Breast epithelium (tissue), 4 donors: ENCODE measurements around the gene CPSF4L. TPM values are rescaled to one million over a fixed set of nuclear protein-coding genes. Genes with fewer than 3 reads are reported as not detected.
A peak's percentile ranks its signal among the peaks of the same experiment; 100 is the strongest.

Source experiments
- DNase-seq, 2 donors: peaks; one replicate each; pipeline ENCODE4 v3.0.0-alpha.2; 2019; ENCODE audit warnings: low spot score in 2 of 2
- H3K27ac ChIP-seq, 2 donors: fragments of 200-600 bp; sonication (generic) in 1 of 2; one replicate each; pipeline ENCODE4 v1.5.1; 2016 to 2019; ENCODE audit warnings: mild to moderate bottlenecking in 1 of 2
- H3K27me3 ChIP-seq, 2 donors: fragments of 200-600 bp; sonication (generic) in 1 of 2; one replicate each; pipeline versions ENCODE4 v1.5.1 to v1.6.0; 2017 to 2019; ENCODE audit warnings: control low read depth in 1 of 2, mild to moderate bottlenecking in 1 of 2
- H3K36me3 ChIP-seq: fragments of 200-600 bp; one replicate; pipeline ENCODE4 v1.5.1; 2019
- H3K4me1 ChIP-seq, 2 donors: fragments of 200-600 bp; sonication (generic); one replicate each; pipeline ENCODE4 v1.5.1; 2016 to 2019; ENCODE audit warnings: control low read depth in 1 of 2
- H3K4me3 ChIP-seq, 3 donors: fragments of 200-600 bp; sonication (generic); 1 replicate in 2 of 3; 2 replicates in 1 of 3; pipeline ENCODE4 v1.5.1; 2016 to 2019; ENCODE audit warnings: mild to moderate bottlenecking in 3 of 3, moderate library complexity in 2 of 3
- H3K9me3 ChIP-seq, 2 donors: fragments of 200-600 bp; sonication (generic) in 1 of 2; one replicate each; pipeline ENCODE4 v1.5.1; 2016 to 2019; ENCODE audit warnings: control low read depth in 1 of 2
- CTCF ChIP-seq, 3 donors: fragments of 450-650 bp; IDR thresholded peaks; one replicate each; pipeline ENCODE4 v1.5.1; 2016 to 2017; ENCODE audit warnings: antibody characterized with exemption in 3 of 3, mild to moderate bottlenecking in 3 of 3, moderate library complexity in 3 of 3
- POLR2A ChIP-seq: fragments of 450-650 bp; IDR thresholded peaks from one replicate; pipeline ENCODE4 v1.6.1; 2016; ENCODE audit warnings: antibody characterized with exemption, mild to moderate bottlenecking, moderate library complexity
- POLR2AphosphoS5 ChIP-seq, 3 donors: sonication (generic); formaldehyde crosslinking; IDR thresholded peaks; one replicate each; pipeline ENCODE4 v1.6.1; 2017; ENCODE audit warnings: antibody characterized with exemption in 3 of 3
- intact Hi-C: fragments of 100-400 bp; cut with DNase I; formaldehyde crosslinking; loops from one replicate; pipeline ENCODE4 v1.15.1; 2023; ENCODE audit warnings: low total_unique reads
- total RNA-seq, 3 donors: library from RNA; depleted of rRNA; stranded (reverse); fragments of >200 nt; gene quantifications; one replicate each; pipeline ENCODE4 v1.1.0, GENCODE V29; 2016

The CPSF4L gene
- total RNA-seq, 3 donors from 2014 or later = 0.29 TPM; not detected in 2

- no peaks in the 10 kb centered on the region for H3K27me3 ChIP-seq
- peak overlapping the region in 1 of 3 donors; percentile 8 for H3K4me3 ChIP-seq
- H3K9me3 ChIP-seq = no peaks in the 10 kb centered on the region
- H3K36me3 ChIP-seq = no peaks in the 10 kb centered on the region
- peaks cover 14 to 34% of the 10 kb centered on the region in 2 donors for H3K4me1 ChIP-seq
- intact Hi-C loops = no loop called here
- H3K27ac ChIP-seq = peak overlapping the region; percentile 86 to 95
- no peak for DNase-seq
- no peak for TF ChIP-seq POLR2AphosphoS5 (IDR thresholded peaks at IDR 0.05)
- no peak for TF ChIP-seq CTCF (IDR thresholded peaks at IDR 0.05)
- TF ChIP-seq POLR2A = no peak
Observed at GRCh38 chr17:73284906-73285602, 23.4 kb upstream of the CPSF4L start.

- no peaks in the 10 kb centered on the region for H3K9me3 ChIP-seq
- H3K27ac ChIP-seq = peak overlapping the region; percentile 86 to 95
- no peaks in the 10 kb centered on the region for H3K36me3 ChIP-seq
- DNase-seq = no peak
- no peak overlapping the region for H3K4me3 ChIP-seq
- no peaks in the 10 kb centered on the region for H3K27me3 ChIP-seq
- H3K4me1 ChIP-seq = peaks cover 10 to 27% of the 10 kb centered on the region in 2 donors
- no peak for TF ChIP-seq POLR2A
- no peak for TF ChIP-seq POLR2AphosphoS5 (IDR thresholded peaks at IDR 0.05)
- TF ChIP-seq CTCF (IDR thresholded peaks at IDR 0.05) = no peak
- intact Hi-C loops = no loop called here
Observed at GRCh38 chr17:73284354-73284753, 22.7 kb upstream of the CPSF4L start.

- intact Hi-C loops = no loop called here
- H3K27ac ChIP-seq = peak overlapping the region; percentile 57 to 95
- H3K4me1 ChIP-seq = peaks cover 11 to 23% of the 10 kb centered on the region in 2 donors
- H3K36me3 ChIP-seq = no peaks in the 10 kb centered on the region
- H3K27me3 ChIP-seq = no peaks in the 10 kb centered on the region
- no peak for DNase-seq
- H3K9me3 ChIP-seq = no peaks in the 10 kb centered on the region
- no peak for TF ChIP-seq POLR2AphosphoS5 (IDR thresholded peaks at IDR 0.05)
- no peak for TF ChIP-seq POLR2A
- no peak for TF ChIP-seq CTCF (IDR thresholded peaks at IDR 0.05)
- H3K4me3 ChIP-seq = no peak overlapping the region
Observed at GRCh38 chr17:73283841-73284282, 22.2 kb upstream of the CPSF4L start.

GRCh38 chr17:73283250-73283649 lies 21.6 kb upstream of the CPSF4L start:
- Histone ChIP-seq H3K36me3 (no peaks in the 10 kb centered on the region), H3K4me1 (peaks cover 16 to 17% of the 10 kb centered on the region in 2 donors), H3K27ac (peak overlapping the region; percentile 57 to 95)

More at GRCh38 chr17:73283250-73283649, 21.6 kb upstream of the CPSF4L start:
- H3K9me3 ChIP-seq = no peaks in the 10 kb centered on the region
- TF ChIP-seq POLR2A (no peak), POLR2AphosphoS5 (IDR thresholded peaks at IDR 0.05) (no peak), CTCF (IDR thresholded peaks at IDR 0.05) (no peak)
- H3K27me3 ChIP-seq = no peaks in the 10 kb centered on the region
- no peak for DNase-seq
- H3K4me3 ChIP-seq = no peak overlapping the region
- intact Hi-C loops = no loop called here
